Pancreas (tissue), 10 donors: ENCODE measurements around the gene CCM2. TPM values are rescaled to one million over a fixed set of nuclear protein-coding genes. Genes with fewer than 3 reads are reported as not detected.

Experiments
- ATAC-seq, 4 donors: fragments of 200-7000 bp; cut with Tn5 transposase; one replicate each; pipeline versions ENCODE4 v1.8.0 to v1.9.1; 2020; ENCODE audit warnings: mild to moderate bottlenecking in 4 of 4, moderate library complexity in 4 of 4
- DNase-seq, 6 donors: peaks; one replicate each; pipeline ENCODE4 v3.0.0-alpha.2; 2020
- FAIRE-seq: peaks from 2 replicates; lab custom pipeline; 2012; peaks lifted over from hg19 to GRCh38; lab: Jason Lieb, UNC
- H3K27ac ChIP-seq, 4 donors: fragments of 200-600 bp; sonication (generic); 1 replicate in 3 of 4; 2 replicates in 1 of 4; pipeline versions ENCODE4 v1.5.0 to v1.8.0; 2020
- H3K27me3 ChIP-seq, 4 donors: fragments of 200-600 bp; one replicate each; pipeline ENCODE4 v1.8.0; 2021
- H3K36me3 ChIP-seq, 3 donors: fragments of 200-600 bp; sonication (generic) in 1 of 3; one replicate each; pipeline versions ENCODE4 v1.5.0 to v1.8.0; 2020 to 2021
- H3K4me1 ChIP-seq, 3 donors: fragments of 200-600 bp; one replicate each; pipeline ENCODE4 v1.8.0; 2021
- H3K4me3 ChIP-seq, 4 donors: fragments of 200-600 bp; sonication (generic) in 2 of 4; one replicate each; pipeline versions ENCODE4 v1.5.0 to v1.8.0; 2020 to 2021
- H3K9me3 ChIP-seq, 4 donors: fragments of 200-600 bp; one replicate each; pipeline ENCODE4 v1.8.0; 2021
- CTCF ChIP-seq, 4 donors: fragments of 200-600 bp; sonication (generic) in 3 of 4; IDR thresholded peaks; one replicate each; pipeline versions ENCODE4 v1.5.0 to v1.8.0; 2021; ENCODE audit warnings: antibody characterized with exemption in 4 of 4
- WGBS, 2 donors: extraction: QIAGEN DNeasy Blood & Tissue Kit; methylation state at CpG; one replicate each; pipeline ENCODE4 v1.1.7; 2013; 5-methylcytosine and 5-hydroxymethylcytosine counted together
- intact Hi-C, 3 donors: fragments of 100-400 bp; cut with DNase I; formaldehyde crosslinking; loops; one replicate each; pipeline versions ENCODE4 v1.11.1 to v1.14.2; 2022
- polyA plus RNA-seq, 2 donors: library from polyadenylated mRNA; stranded (reverse); fragments of 200-250 nt; gene quantifications; one replicate each; pipeline ENCODE4 v1.2.3, GENCODE V29; 2013
- total RNA-seq, 6 donors: library from RNA; stranded (reverse); fragmentation: NEBNext Ultra II Directional in 4 of 6; extraction: Animal tissue kit (Norgen Biotek cat#: 25700) in 4 of 6; gene quantifications; one replicate each; pipeline versions ENCODE4 v1.2.1 to v1.2.4, GENCODE V29; 2021 to 2023
- donor health status: healthy with polysubstance abuse.
- donor health status: DM: no; HTN: no; CAD: no; lungs with moderate emphysema.
- donor health status: DM: no; HTN: no; CAD: no.
- donor health status: control.
- donor health status: control.
- donor health status: Bipolar disorder and iron deficiency.
- donor health status: DM: yes; HTN: yes; CAD: no.
- donor health status: DM: no; HTN: no; CAD: no.
- donor health status: DM: no; HTN: no; CAD: no.
- donor health status: DM: yes; HTN: yes; CAD: no.

Gene CCM2
- total and polyA plus RNA-seq, 8 donors = 13.4 to 33.7 (median 16.5) TPM

- no peak for FAIRE-seq
- no peak for TF ChIP-seq CTCF (IDR thresholded peaks at IDR 0.05)
- Histone ChIP-seq H3K27ac (no peak overlapping the region), H3K36me3 (no peaks in the 10 kb centered on the region), H3K9me3 (no peaks in the 10 kb centered on the region), H3K4me3 (no peak overlapping the region), H3K4me1 (no peaks in the 10 kb centered on the region), H3K27me3 (no peaks in the 10 kb centered on the region)
- 48 to 60% methylated on average over 5 of the region's 5 CpGs for WGBS, 2 donors
- no peak for ATAC-seq
- intact Hi-C loops = loop anchor here in 1 of 3 donors (10.0 kb wide), 1 partner anchor 163 kb away; no protein-coding TSS in a partner anchor
- DNase-seq = peak in 1 of 6 donors; percentile 21
These were observed 28.0 kb upstream of the CCM2 start for GRCh38 chr7:44971902-44972441.

- no peaks in the 10 kb centered on the region for H3K9me3 ChIP-seq
- H3K4me3 ChIP-seq = no peak overlapping the region
- H3K27me3 ChIP-seq = no peaks in the 10 kb centered on the region
- 48 to 73% methylated on average over 3 of the region's 3 CpGs for WGBS, 2 donors
- ATAC-seq = no peak
- no peak for TF ChIP-seq CTCF (IDR thresholded peaks at IDR 0.05)
- peak in 1 of 6 donors; percentile 26 for DNase-seq
- no peak overlapping the region for H3K27ac ChIP-seq
- FAIRE-seq = no peak
- intact Hi-C loops = loop anchor here in 1 of 3 donors (10.0 kb wide), 1 partner anchor 162 kb away; no protein-coding TSS in a partner anchor
- H3K36me3 ChIP-seq = no peaks in the 10 kb centered on the region
- no peaks in the 10 kb centered on the region for H3K4me1 ChIP-seq
These were observed 27.4 kb upstream of the CCM2 start for GRCh38 chr7:44972562-44972961.

- Histone ChIP-seq H3K9me3 (no peaks in the 10 kb centered on the region), H3K27me3 (no peaks in the 10 kb centered on the region), H3K4me3 (no peak overlapping the region), H3K27ac (no peak overlapping the region), H3K36me3 (no peaks in the 10 kb centered on the region), H3K4me1 (no peaks in the 10 kb centered on the region)
- no peak for FAIRE-seq
- intact Hi-C loops = loop anchor here in 1 of 3 donors (10.0 kb wide), 1 partner anchor 161 kb away; no protein-coding TSS in a partner anchor
- 50 to 51% methylated on average over 10 of the region's 10 CpGs for WGBS, 2 donors
- peak in 4 of 6 donors; percentile 27 to 77 (median 52) for DNase-seq
- ATAC-seq = peak; percentile 44 to 86 (median 70)
- TF ChIP-seq CTCF (IDR thresholded peaks at IDR 0.05) = peak in 3 of 4 donors; percentile 21 to 33 (median 30)
These were observed 26.2 kb upstream of the CCM2 start for GRCh38 chr7:44973610-44974401.

GRCh38 chr7:44974549-44974948 lies 25.5 kb upstream of the CCM2 start:
- H3K4me1 ChIP-seq = no peaks in the 10 kb centered on the region
- ATAC-seq = no peak
- H3K9me3 ChIP-seq = no peaks in the 10 kb centered on the region
- no peak for FAIRE-seq
- H3K4me3 ChIP-seq = no peak overlapping the region
- H3K27ac ChIP-seq = no peak overlapping the region
- no peak for TF ChIP-seq CTCF (IDR thresholded peaks at IDR 0.05)
- intact Hi-C loops = loop anchor here in 1 of 3 donors (10.0 kb wide), 1 partner anchor 160 kb away; no protein-coding TSS in a partner anchor
- H3K36me3 ChIP-seq = no peaks in the 10 kb centered on the region
- H3K27me3 ChIP-seq = no peaks in the 10 kb centered on the region
- DNase-seq = no peak
- WGBS, 2 donors = 74 to 82% methylated on average over 7 of the region's 7 CpGs
